PFSK-1 (cell line): ENCODE data around the gene ISCA1.

ENCODE experiments used
- FOXP2 ChIP-seq: optimal IDR thresholded peaks from 2 replicates; pipeline ENCODE3; 2011; ENCODE audit warnings: borderline replicate concordance, control low read depth, inconsistent platforms; ENCODE audit not compliant: insufficient read depth; ENCODE audit errors: extremely low read length, extremely low read depth
- POLR2AphosphoS5 ChIP-seq: IDR thresholded peaks from 2 replicates; pipeline ENCODE4 v1.6.1; 2012; ENCODE audit warnings: low read depth, mild to moderate bottlenecking, control low read depth, low read length, moderate library complexity
- REST ChIP-seq, 2 experiments: IDR thresholded peaks; 2 replicates each; pipeline versions ENCODE4 v1.6.1 to v1.8.0; 2011 to 2012; ENCODE audit warnings: low read depth in 2 of 2, low read length in 2 of 2, control low read depth in 1 of 2, inconsistent platforms in 1 of 2, mild to moderate bottlenecking in 1 of 2, moderate library complexity in 1 of 2; ENCODE audit not compliant: insufficient read depth in 1 of 2
- SIN3A ChIP-seq: IDR thresholded peaks from 2 replicates; pipeline ENCODE4 v1.6.1; 2012; ENCODE audit warnings: mild to moderate bottlenecking, low read length, moderate library complexity, borderline replicate concordance; ENCODE audit not compliant: insufficient read depth
- TAF1 ChIP-seq: IDR thresholded peaks from 2 replicates; pipeline ENCODE4 v1.6.1; 2012; ENCODE audit warnings: low read length, control low read depth, borderline replicate concordance; ENCODE audit not compliant: insufficient read depth

Gene ISCA1

DNA sequence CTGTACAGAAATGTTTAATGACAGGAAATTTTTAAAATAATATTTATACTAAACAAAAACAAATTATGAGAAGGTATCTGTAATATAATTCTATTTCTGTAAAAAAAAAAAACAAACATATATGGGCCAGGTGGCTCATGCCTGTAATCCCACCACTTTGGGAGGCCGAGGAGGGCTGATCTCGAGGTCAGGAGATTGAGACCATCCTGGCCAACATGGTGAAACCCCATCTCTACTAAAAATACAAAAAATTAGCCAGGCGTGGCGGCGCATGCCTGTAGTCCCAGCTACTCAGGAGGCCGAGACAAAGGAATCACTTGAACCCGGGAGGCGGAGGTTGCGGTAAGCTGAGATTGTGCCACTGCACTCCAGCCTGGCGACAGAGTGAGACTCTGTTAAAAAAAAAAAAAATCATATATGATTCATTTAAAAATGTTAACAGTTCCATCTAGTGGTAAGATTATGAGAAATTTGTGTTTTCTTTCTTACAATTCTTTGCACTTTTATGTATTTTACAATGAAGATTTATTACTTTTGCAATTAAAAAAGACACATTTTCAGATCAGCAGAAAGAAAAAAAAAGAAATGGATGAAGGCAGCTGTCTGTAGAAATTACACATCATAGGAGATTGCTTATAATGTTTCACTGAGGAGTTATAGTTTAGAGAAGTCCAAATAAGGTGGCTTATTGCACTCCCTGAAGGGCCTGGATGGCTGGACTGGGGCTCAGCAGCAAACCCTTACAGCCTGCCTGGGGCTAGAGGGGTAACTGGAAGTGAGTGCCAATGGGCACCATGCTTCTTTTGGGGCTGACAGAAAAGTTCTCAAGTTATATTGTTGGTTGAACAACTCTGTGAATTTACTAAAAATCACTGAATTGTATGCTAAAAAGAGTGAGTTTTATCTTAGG, 43.2 kb downstream of the ISCA1 start:
- no peak for TF ChIP-seq POLR2AphosphoS5
- TF ChIP-seq TAF1: no peak
- no peak for TF ChIP-seq SIN3A
- no peak for TF ChIP-seq REST (IDR thresholded peaks at IDR 0.05; ENCODE audit: insufficient read depth in 1 of 2, low read depth in 2 of 2, low read length in 2 of 2)
- TF ChIP-seq FOXP2: no peak

DNA sequence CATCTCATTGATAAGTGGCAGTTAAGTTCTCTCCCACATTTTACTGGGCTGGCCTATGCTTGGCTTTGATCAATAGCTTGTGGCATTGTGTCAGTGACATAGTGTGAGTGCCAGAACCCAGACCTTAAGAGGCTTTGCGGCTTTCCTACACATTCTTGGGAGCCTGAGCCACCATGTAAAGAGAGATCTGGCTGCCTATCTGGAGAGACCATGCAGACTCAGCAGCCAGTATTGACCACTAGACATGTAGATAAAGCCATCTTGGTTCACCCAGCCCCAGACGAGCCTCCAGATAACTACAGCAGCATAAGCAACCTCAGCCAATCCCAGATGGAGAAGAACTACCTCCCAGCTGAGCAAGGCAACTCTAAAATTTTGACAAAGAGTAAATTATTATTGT, 51.5 kb downstream of the ISCA1 start:
- TF ChIP-seq FOXP2 (no peak), SIN3A (no peak)

DNA sequence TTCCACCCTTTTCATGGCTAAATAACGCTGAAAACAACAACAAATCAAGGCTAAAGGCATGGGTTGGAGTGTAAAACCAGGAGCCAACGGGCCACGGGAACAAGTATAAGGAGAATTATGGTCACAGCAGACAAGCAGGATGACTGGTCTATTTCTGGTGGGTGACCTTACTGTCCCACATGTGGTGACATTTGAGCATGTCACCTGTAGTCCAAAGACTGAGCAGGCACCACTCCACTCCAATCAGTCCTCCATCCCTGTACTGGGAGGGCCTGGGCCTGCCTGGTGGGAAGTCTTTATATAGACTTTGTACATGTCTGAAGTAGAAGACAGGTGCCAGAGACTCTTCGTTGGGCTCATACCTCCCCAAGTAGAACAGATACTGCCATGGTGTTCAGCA, 59.7 kb downstream of the ISCA1 start:
- TF ChIP-seq FOXP2 (no peak), REST (IDR thresholded peaks at IDR 0.05; ENCODE audit: insufficient read depth in 1 of 2, low read depth in 2 of 2, low read length in 2 of 2) (no peak), TAF1 (no peak), SIN3A (no peak), POLR2AphosphoS5 (no peak)

- TF ChIP-seq REST (IDR thresholded peaks at IDR 0.05; ENCODE audit: insufficient read depth in 1 of 2, low read depth in 2 of 2, low read length in 2 of 2): no peak
- TF ChIP-seq SIN3A: no peak
- no peak for TF ChIP-seq FOXP2
- TF ChIP-seq POLR2AphosphoS5: no peak
- no peak for TF ChIP-seq TAF1
Observed at GRCh38 chr9:86219606-86220005, 62.7 kb downstream of the ISCA1 start.

- TF ChIP-seq TAF1 (no peak), FOXP2 (no peak), SIN3A (no peak), REST (IDR thresholded peaks at IDR 0.05; ENCODE audit: insufficient read depth in 1 of 2, low read depth in 2 of 2, low read length in 2 of 2) (no peak), POLR2AphosphoS5 (no peak)
Observed at GRCh38 chr9:86217076-86217755, 65.1 kb downstream of the ISCA1 start.
